Endodermal cell (in vitro differentiated cells): Measurements from ENCODE around the gene WDFY2. TPM values are rescaled to one million over a fixed set of nuclear protein-coding genes. Genes with fewer than 3 reads are reported as not detected.

Source experiments
- DNase-seq: peaks from one replicate; pipeline ENCODE4 v3.0.0-alpha.2; 2017
- H3K27ac ChIP-seq: 2 replicates; pipeline ENCODE4 v1.5.1; 2013; ENCODE audit warnings: mild to moderate bottlenecking, low read depth, low read length, moderate library complexity
- H3K27me3 ChIP-seq: 2 replicates; pipeline ENCODE4 v1.6.1; 2013; ENCODE audit warnings: mild to moderate bottlenecking, low read length, moderate library complexity; ENCODE audit not compliant: insufficient read depth, control insufficient read depth, poor library complexity, severe bottlenecking
- H3K36me3 ChIP-seq: 2 replicates; pipeline ENCODE4 v1.7.0; 2013; ENCODE audit warnings: mild to moderate bottlenecking, low read length, moderate library complexity; ENCODE audit not compliant: control insufficient read depth, insufficient read depth
- H3K4me1 ChIP-seq: one replicate; pipeline ENCODE4 v1.7.0; 2013; ENCODE audit warnings: low read length; ENCODE audit not compliant: control insufficient read depth, insufficient read depth
- H3K4me3 ChIP-seq: 2 replicates; pipeline ENCODE4 v1.5.1; 2013; ENCODE audit warnings: mild to moderate bottlenecking, low read length, moderate library complexity
- H3K9ac ChIP-seq: 2 replicates; pipeline ENCODE4 v1.6.1; 2013; ENCODE audit warnings: mild to moderate bottlenecking, low read length, moderate library complexity; ENCODE audit not compliant: poor library complexity, severe bottlenecking; ENCODE audit errors: extremely low read depth
- H3K9me3 ChIP-seq: 2 replicates; pipeline ENCODE4 v1.6.1; 2013; ENCODE audit warnings: mild to moderate bottlenecking, low read length, moderate library complexity; ENCODE audit not compliant: control insufficient read depth
- H3K27ac Mint-ChIP-seq: 2 replicates; pipeline ENCODE4 v1.8.0; 2020; ENCODE audit warnings: mixed read lengths
- H3K27me3 Mint-ChIP-seq: 2 replicates; pipeline ENCODE4 v1.8.0; 2021; ENCODE audit warnings: mild to moderate bottlenecking, mixed read lengths; ENCODE audit not compliant: insufficient read depth
- H3K36me3 Mint-ChIP-seq: 2 replicates; pipeline ENCODE4 v1.8.0; 2020; ENCODE audit warnings: low read depth, mixed read lengths
- H3K4me1 Mint-ChIP-seq: 2 replicates; pipeline ENCODE4 v1.8.0; 2020; ENCODE audit warnings: mixed read lengths
- H3K4me3 Mint-ChIP-seq: 2 replicates; pipeline ENCODE4 v1.8.0; 2020; ENCODE audit warnings: mild to moderate bottlenecking, moderate library complexity, mixed read lengths
- H3K9me3 Mint-ChIP-seq: 2 replicates; pipeline ENCODE4 v1.8.0; 2020; ENCODE audit warnings: mild to moderate bottlenecking, mixed read lengths
- WGBS, 2 experiments: methylation state at CpG; one replicate each; pipeline versions ENCODE4 v1.1.5 to v1.1.7; 2013; ENCODE audit warnings: missing lambda C conversion rate in 2 of 2, mixed read lengths in 1 of 2; ENCODE audit not compliant: insufficient coverage in 1 of 2, insufficient read length in 1 of 2; 5-methylcytosine and 5-hydroxymethylcytosine counted together
- total RNA-seq, 2 donors: library from RNA; stranded (reverse); fragmentation: NEBNext Ultra II Directional in 1 of 2; extraction: Animal tissue kit (Norgen Biotek cat#: 25700) in 1 of 2; gene quantifications; 2 replicates in 1 of 2; 3 replicates in 1 of 2; pipeline ENCODE4 v1.2.1, GENCODE V29; 2021
- TF ChIP-seq, protein P1 (sequence below): fragments of 200-600 bp; sonication (generic); conservative IDR thresholded peaks from 2 replicates; pipeline ENCODE4 v1.5.0; 2021; ENCODE audit warnings: antibody characterized with exemption, mild to moderate bottlenecking

The WDFY2 gene
- total RNA-seq, 2 donors from 2014 or later, result 20.6 to 28.0 TPM

DNA sequence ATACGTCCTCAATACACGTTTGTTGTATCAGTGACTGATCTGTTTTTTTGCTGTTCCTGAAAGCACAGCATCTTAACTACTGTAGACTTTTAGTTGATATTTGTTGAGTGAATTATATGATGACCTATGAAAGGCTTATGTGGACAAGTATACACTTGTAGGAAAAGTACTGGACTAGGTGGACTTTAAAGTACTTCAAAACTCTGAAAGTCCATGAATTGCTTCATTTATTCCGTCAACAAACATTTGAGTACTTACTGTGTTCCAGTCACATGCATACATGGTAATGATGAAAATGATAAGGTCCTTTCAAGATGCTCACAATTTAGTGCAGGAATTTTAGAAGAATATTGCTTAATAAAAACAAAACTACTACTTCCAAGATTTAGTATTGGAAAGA, 3.1 kb downstream of the WDFY2 start:
- no peaks in the 10 kb centered on the region for H3K9me3 Mint-ChIP-seq
- Histone ChIP-seq H3K27ac (no peak overlapping the region), H3K27me3 (no peaks in the 10 kb centered on the region), H3K9ac (no peak overlapping the region), H3K4me1 (peaks cover 32% of the 10 kb centered on the region), H3K9me3 (no peaks in the 10 kb centered on the region), H3K4me3 (no peak overlapping the region), H3K36me3 (no peaks in the 10 kb centered on the region)
- 83 to 90% methylated on average over 2 to 3 of the region's 3 CpGs for WGBS, 2 experiments
- H3K36me3 Mint-ChIP-seq, result no peaks in the 10 kb centered on the region
- no peak for DNase-seq
- H3K27ac Mint-ChIP-seq, result no peak overlapping the region
- TF ChIP-seq, protein P1, sequence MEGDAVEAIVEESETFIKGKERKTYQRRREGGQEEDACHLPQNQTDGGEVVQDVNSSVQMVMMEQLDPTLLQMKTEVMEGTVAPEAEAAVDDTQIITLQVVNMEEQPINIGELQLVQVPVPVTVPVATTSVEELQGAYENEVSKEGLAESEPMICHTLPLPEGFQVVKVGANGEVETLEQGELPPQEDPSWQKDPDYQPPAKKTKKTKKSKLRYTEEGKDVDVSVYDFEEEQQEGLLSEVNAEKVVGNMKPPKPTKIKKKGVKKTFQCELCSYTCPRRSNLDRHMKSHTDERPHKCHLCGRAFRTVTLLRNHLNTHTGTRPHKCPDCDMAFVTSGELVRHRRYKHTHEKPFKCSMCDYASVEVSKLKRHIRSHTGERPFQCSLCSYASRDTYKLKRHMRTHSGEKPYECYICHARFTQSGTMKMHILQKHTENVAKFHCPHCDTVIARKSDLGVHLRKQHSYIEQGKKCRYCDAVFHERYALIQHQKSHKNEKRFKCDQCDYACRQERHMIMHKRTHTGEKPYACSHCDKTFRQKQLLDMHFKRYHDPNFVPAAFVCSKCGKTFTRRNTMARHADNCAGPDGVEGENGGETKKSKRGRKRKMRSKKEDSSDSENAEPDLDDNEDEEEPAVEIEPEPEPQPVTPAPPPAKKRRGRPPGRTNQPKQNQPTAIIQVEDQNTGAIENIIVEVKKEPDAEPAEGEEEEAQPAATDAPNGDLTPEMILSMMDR, result no peak
- H3K4me3 Mint-ChIP-seq, result no peak overlapping the region
- H3K4me1 Mint-ChIP-seq, result peaks cover 53% of the 10 kb centered on the region
- H3K27me3 Mint-ChIP-seq, result no peaks in the 10 kb centered on the region

DNA sequence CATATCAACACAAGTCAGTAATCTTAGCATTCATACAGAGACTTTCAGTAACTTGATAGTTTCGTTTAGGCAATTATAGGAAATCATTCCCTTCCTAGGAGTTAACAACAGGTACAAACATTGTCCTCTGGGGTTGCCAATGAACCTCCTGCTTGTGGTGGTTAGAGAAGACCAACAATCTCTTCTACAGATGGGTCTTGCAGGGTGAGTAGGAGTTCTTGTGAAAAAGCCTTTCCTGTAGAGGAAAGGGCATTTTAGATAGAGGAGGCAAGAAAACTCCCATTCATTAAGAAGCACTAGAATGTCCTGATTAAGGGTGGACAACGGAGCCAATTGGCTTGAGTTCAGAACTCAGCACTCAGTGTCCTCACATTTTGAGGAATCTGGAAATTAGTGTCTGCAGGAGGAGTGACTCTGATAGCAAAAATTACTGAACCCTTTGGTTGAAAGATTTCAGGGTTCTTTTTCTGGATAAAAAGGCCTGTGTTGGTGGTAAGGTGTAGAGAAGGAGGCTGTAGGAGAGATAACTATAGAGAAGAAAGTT, 4.2 kb downstream of the WDFY2 start:
- H3K27ac Mint-ChIP-seq, result peak overlapping the region; percentile 80
- H3K36me3 Mint-ChIP-seq, result no peaks in the 10 kb centered on the region
- Histone ChIP-seq H3K4me3 (peak overlapping the region; percentile 61), H3K27ac (no peak overlapping the region), H3K9ac (no peak overlapping the region), H3K27me3 (no peaks in the 10 kb centered on the region), H3K36me3 (no peaks in the 10 kb centered on the region), H3K4me1 (peaks cover 27% of the 10 kb centered on the region), H3K9me3 (no peaks in the 10 kb centered on the region)
- no peaks in the 10 kb centered on the region for H3K9me3 Mint-ChIP-seq
- DNase-seq, result no peak
- H3K4me1 Mint-ChIP-seq, result peaks cover 52% of the 10 kb centered on the region
- no peak overlapping the region for H3K4me3 Mint-ChIP-seq
- 59 to 78% methylated on average over 1 to 2 of the region's 2 CpGs for WGBS, 2 experiments
- H3K27me3 Mint-ChIP-seq, result no peaks in the 10 kb centered on the region
- TF ChIP-seq, protein P1, result no peak

DNA sequence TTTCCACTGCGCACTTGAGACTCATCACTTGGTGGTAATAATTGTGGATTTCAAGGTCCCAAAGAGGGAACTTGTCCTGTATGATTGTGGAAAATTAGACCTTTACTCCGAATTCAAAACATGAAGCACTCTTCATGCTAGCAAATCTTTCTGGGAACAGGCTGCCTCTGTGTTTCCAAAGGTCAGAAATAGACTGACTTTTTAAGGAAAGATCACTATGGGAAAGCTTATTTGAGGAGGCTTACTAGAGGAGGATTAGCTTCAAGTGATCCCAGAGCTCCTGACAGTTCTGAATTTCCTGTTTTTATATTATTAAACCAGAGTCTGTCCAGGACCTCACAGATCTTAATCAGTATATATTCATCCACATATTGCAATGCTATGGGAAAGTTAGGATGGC, 5.5 kb downstream of the WDFY2 start:
- Histone ChIP-seq H3K4me3 (peak overlapping the region; percentile 61), H3K27me3 (no peaks in the 10 kb centered on the region), H3K36me3 (no peaks in the 10 kb centered on the region), H3K9me3 (no peaks in the 10 kb centered on the region), H3K27ac (no peak overlapping the region), H3K4me1 (peaks cover 27% of the 10 kb centered on the region), H3K9ac (no peak overlapping the region)
- TF ChIP-seq, protein P1, result no peak
- peaks cover 59% of the 10 kb centered on the region for H3K4me1 Mint-ChIP-seq
- no peak overlapping the region for H3K4me3 Mint-ChIP-seq
- H3K9me3 Mint-ChIP-seq, result no peaks in the 10 kb centered on the region
- WGBS, 2 experiments, result 82% methylated on average over 2 of the region's 2 CpGs; no CpG with 5 or more reads in 1 of the 2 experiments
- H3K27ac Mint-ChIP-seq, result no peak overlapping the region
- H3K36me3 Mint-ChIP-seq, result no peaks in the 10 kb centered on the region
- no peaks in the 10 kb centered on the region for H3K27me3 Mint-ChIP-seq
- no peak for DNase-seq
